DOHH2 (cell line): Measurements from ENCODE around the gene ZSCAN10.

Experiments
- EZH2phosphoT487 ChIP-seq: fragments of 200-600 bp; sonication (generic); IDR thresholded peaks from 2 replicates; pipeline ENCODE4 v1.6.1; 2017; ENCODE audit warnings: borderline replicate concordance, mild to moderate bottlenecking, antibody characterized with exemption, low read length, moderate library complexity, mixed read lengths
- TF ChIP-seq, protein P1 (sequence below): fragments of 200-600 bp; sonication (generic); IDR thresholded peaks from one replicate; pipeline ENCODE4 v1.5.1; 2014; ENCODE audit warnings: antibody characterized with exemption, mild to moderate bottlenecking, low read depth, low read length; ENCODE audit not compliant: poor library complexity, severe bottlenecking

GRCh38 chr16:3112058-3112880, 13.2 kb upstream of the ZSCAN10 start, which contains the start of gene ZNF205:
- TF ChIP-seq, protein P1, sequence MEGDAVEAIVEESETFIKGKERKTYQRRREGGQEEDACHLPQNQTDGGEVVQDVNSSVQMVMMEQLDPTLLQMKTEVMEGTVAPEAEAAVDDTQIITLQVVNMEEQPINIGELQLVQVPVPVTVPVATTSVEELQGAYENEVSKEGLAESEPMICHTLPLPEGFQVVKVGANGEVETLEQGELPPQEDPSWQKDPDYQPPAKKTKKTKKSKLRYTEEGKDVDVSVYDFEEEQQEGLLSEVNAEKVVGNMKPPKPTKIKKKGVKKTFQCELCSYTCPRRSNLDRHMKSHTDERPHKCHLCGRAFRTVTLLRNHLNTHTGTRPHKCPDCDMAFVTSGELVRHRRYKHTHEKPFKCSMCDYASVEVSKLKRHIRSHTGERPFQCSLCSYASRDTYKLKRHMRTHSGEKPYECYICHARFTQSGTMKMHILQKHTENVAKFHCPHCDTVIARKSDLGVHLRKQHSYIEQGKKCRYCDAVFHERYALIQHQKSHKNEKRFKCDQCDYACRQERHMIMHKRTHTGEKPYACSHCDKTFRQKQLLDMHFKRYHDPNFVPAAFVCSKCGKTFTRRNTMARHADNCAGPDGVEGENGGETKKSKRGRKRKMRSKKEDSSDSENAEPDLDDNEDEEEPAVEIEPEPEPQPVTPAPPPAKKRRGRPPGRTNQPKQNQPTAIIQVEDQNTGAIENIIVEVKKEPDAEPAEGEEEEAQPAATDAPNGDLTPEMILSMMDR = no peak
- TF ChIP-seq EZH2phosphoT487 = no peak
